Psoas muscle (tissue), 8 donors: ENCODE data around the gene CIAO2B. TPM values are rescaled to one million over a fixed set of nuclear protein-coding genes. Genes with fewer than 3 reads are reported as not detected.

ENCODE experiments used
- ATAC-seq, 4 donors: fragments of 200-7000 bp; cut with Tn5 transposase; one replicate each; pipeline ENCODE4 v1.9.1; 2020; ENCODE audit warnings: moderate library complexity in 3 of 4, mild to moderate bottlenecking in 2 of 4
- DNase-seq, 2 donors: peaks; one replicate each; pipeline ENCODE4 v3.0.0-alpha.2; 2020
- H3K27ac ChIP-seq: fragments of 200-600 bp; one replicate; pipeline ENCODE4 v1.8.0; 2022
- H3K27me3 ChIP-seq, 3 donors: fragments of 200-600 bp in 1 of 3; one replicate each; pipeline versions ENCODE4 v1.6.1 to v1.8.0; 2013 to 2022; ENCODE audit warnings: low read length in 2 of 3, mild to moderate bottlenecking in 2 of 3, moderate library complexity in 1 of 3; ENCODE audit not compliant: insufficient read depth in 3 of 3
- H3K36me3 ChIP-seq, 2 donors: fragments of 200-600 bp in 1 of 2; one replicate each; pipeline versions ENCODE4 v1.6.1 to v1.8.0; 2013 to 2022; ENCODE audit warnings: low read depth in 1 of 2, mild to moderate bottlenecking in 1 of 2, moderate library complexity in 1 of 2; ENCODE audit not compliant: insufficient read depth in 1 of 2
- H3K4me1 ChIP-seq: fragments of 200-600 bp; one replicate; pipeline ENCODE4 v1.8.0; 2022
- H3K4me3 ChIP-seq: fragments of 200-600 bp; one replicate; pipeline ENCODE4 v1.8.0; 2022; ENCODE audit warnings: mild to moderate bottlenecking
- H3K9me3 ChIP-seq: fragments of 200-600 bp; one replicate; pipeline ENCODE4 v1.8.0; 2022
- CTCF ChIP-seq: fragments of 200-600 bp; IDR thresholded peaks from one replicate; pipeline ENCODE4 v1.8.0; 2022; ENCODE audit warnings: antibody characterized with exemption
- WGBS, 3 donors: extraction: QIAGEN DNeasy Blood & Tissue Kit; methylation state at CpG; one replicate each; pipeline versions ENCODE4 v1.1.6 to v1.1.7; 2013; 5-methylcytosine and 5-hydroxymethylcytosine counted together
- intact Hi-C, 2 donors: fragments of 100-400 bp; cut with DNase I; formaldehyde crosslinking; loops; one replicate each; pipeline versions ENCODE4 v1.11.0 to v1.14.2; 2022
- polyA plus RNA-seq, 3 donors: library from polyadenylated mRNA; stranded (reverse); fragments of 200-250 nt; gene quantifications; one replicate each; pipeline ENCODE4 v1.2.3, GENCODE V29; 2013
- total RNA-seq, 4 donors: library from RNA; stranded (reverse); fragmentation: NEBNext Ultra II Directional in 2 of 4; extraction: Animal tissue kit (Norgen Biotek cat#: 25700) in 2 of 4; gene quantifications; one replicate each; pipeline versions ENCODE4 v1.2.1 to v1.2.4, GENCODE V29; 2021 to 2023
- donor health status: healthy with polysubstance abuse.
- donor health status: DM: no; HTN: no; CAD: no; lungs with moderate emphysema.
- donor health status: Bipolar disorder and iron deficiency.
- donor health status: healthy.
- donor health status: DM: yes; HTN: yes; CAD: no.
- donor health status: DM: no; HTN: no; CAD: no.
- donor health status: DM: no; HTN: no; CAD: no.
- donor health status: DM: yes; HTN: yes; CAD: no.

The CIAO2B gene
- total and polyA plus RNA-seq, 7 donors: 145 to 818 (median 346) TPM

GRCh38 chr16:66888647-66889615 is 45.3 kb downstream of the CIAO2B start:
- H3K36me3 ChIP-seq: peaks cover 0 to 33% of the 10 kb centered on the region in 2 donors
- H3K4me1 ChIP-seq: no peaks in the 10 kb centered on the region
- ATAC-seq: no peak
- no peak for DNase-seq
- 83 to 93% (median 91%) methylated on average over 6 of the region's 6 CpGs for WGBS, 3 donors
- no peaks in the 10 kb centered on the region for H3K27me3 ChIP-seq
- intact Hi-C loops: no loop called here
- TF ChIP-seq CTCF: no peak
- no peaks in the 10 kb centered on the region for H3K9me3 ChIP-seq
- no peak overlapping the region for H3K4me3 ChIP-seq
- H3K27ac ChIP-seq: no peak overlapping the region

- DNase-seq (no peak), ATAC-seq (no peak)
- Histone ChIP-seq H3K27me3 (no peaks in the 10 kb centered on the region), H3K4me3 (no peak overlapping the region), H3K27ac (no peak overlapping the region), H3K9me3 (no peaks in the 10 kb centered on the region), H3K36me3 (peaks cover 0 to 40% of the 10 kb centered on the region in 2 donors), H3K4me1 (no peaks in the 10 kb centered on the region)
- 81 to 87% (median 87%) methylated on average over 3 of the region's 3 CpGs for WGBS, 3 donors
- intact Hi-C loops: no loop called here
- no peak for TF ChIP-seq CTCF
These were observed 47.3 kb downstream of the CIAO2B start for GRCh38 chr16:66886914-66887313.

- Histone ChIP-seq H3K4me3 (no peak overlapping the region), H3K9me3 (no peaks in the 10 kb centered on the region), H3K27ac (no peak overlapping the region), H3K36me3 (peaks cover 0 to 40% of the 10 kb centered on the region in 2 donors), H3K27me3 (no peaks in the 10 kb centered on the region), H3K4me1 (no peaks in the 10 kb centered on the region)
- no peak for TF ChIP-seq CTCF
- ATAC-seq (no peak), DNase-seq (no peak)
- intact Hi-C loops: no loop called here
- 87 to 95% (median 89%) methylated on average over 2 of the region's 2 CpGs for WGBS, 3 donors
These were observed 47.9 kb downstream of the CIAO2B start for GRCh38 chr16:66886321-66886720.

GRCh38 chr16:66885491-66885890 is 48.7 kb downstream of the CIAO2B start:
- no peak for DNase-seq

More at GRCh38 chr16:66885491-66885890, 48.7 kb downstream of the CIAO2B start:
- Histone ChIP-seq H3K9me3 (no peaks in the 10 kb centered on the region), H3K36me3 (peaks cover 0 to 40% of the 10 kb centered on the region in 2 donors), H3K4me3 (no peak overlapping the region), H3K27me3 (no peaks in the 10 kb centered on the region), H3K27ac (no peak overlapping the region), H3K4me1 (no peaks in the 10 kb centered on the region)
- no peak for ATAC-seq
- intact Hi-C loops: no loop called here
- WGBS, 3 donors: 72 to 90% (median 83%) methylated on average over 12 of the region's 12 CpGs
- TF ChIP-seq CTCF: no peak
